Mucosa of rectum (tissue), 2 donors: Measurements from ENCODE around the gene CYTH2.
A peak's percentile ranks its signal among the peaks of the same experiment; 100 is the strongest.

ENCODE experiments used
- H3K27ac ChIP-seq, 2 donors: one replicate each; pipeline ENCODE4 v1.7.0; 2013; ENCODE audit warnings: inconsistent platforms in 2 of 2, low read depth in 2 of 2, low read length in 2 of 2
- H3K27me3 ChIP-seq, 2 donors: one replicate each; pipeline ENCODE4 v1.7.0; 2013; ENCODE audit warnings: low read length in 2 of 2; ENCODE audit not compliant: control insufficient read depth in 2 of 2, insufficient read depth in 2 of 2
- H3K36me3 ChIP-seq, 2 donors: one replicate each; pipeline ENCODE4 v1.7.0; 2013; ENCODE audit warnings: low read length in 2 of 2; ENCODE audit not compliant: control insufficient read depth in 2 of 2, insufficient read depth in 2 of 2
- H3K4me1 ChIP-seq, 2 donors: one replicate each; pipeline ENCODE4 v1.7.0; 2013; ENCODE audit warnings: low read length in 2 of 2, mild to moderate bottlenecking in 1 of 2; ENCODE audit not compliant: control insufficient read depth in 2 of 2, insufficient read depth in 2 of 2
- H3K4me3 ChIP-seq, 2 donors: one replicate each; pipeline ENCODE4 v1.7.0; 2013; ENCODE audit warnings: low read length in 2 of 2
- H3K9ac ChIP-seq, 2 donors: one replicate each; pipeline ENCODE4 v1.7.0; 2013; ENCODE audit warnings: low read length in 2 of 2, low read depth in 1 of 2, mild to moderate bottlenecking in 1 of 2
- H3K9me3 ChIP-seq, 2 donors: one replicate each; pipeline ENCODE4 v1.7.0; 2013; ENCODE audit warnings: low read length in 2 of 2; ENCODE audit not compliant: control insufficient read depth in 2 of 2
- donor health status: healthy.
- donor health status: Normal muscosa, but diverticular disease.

CYTH2 gene

DNA sequence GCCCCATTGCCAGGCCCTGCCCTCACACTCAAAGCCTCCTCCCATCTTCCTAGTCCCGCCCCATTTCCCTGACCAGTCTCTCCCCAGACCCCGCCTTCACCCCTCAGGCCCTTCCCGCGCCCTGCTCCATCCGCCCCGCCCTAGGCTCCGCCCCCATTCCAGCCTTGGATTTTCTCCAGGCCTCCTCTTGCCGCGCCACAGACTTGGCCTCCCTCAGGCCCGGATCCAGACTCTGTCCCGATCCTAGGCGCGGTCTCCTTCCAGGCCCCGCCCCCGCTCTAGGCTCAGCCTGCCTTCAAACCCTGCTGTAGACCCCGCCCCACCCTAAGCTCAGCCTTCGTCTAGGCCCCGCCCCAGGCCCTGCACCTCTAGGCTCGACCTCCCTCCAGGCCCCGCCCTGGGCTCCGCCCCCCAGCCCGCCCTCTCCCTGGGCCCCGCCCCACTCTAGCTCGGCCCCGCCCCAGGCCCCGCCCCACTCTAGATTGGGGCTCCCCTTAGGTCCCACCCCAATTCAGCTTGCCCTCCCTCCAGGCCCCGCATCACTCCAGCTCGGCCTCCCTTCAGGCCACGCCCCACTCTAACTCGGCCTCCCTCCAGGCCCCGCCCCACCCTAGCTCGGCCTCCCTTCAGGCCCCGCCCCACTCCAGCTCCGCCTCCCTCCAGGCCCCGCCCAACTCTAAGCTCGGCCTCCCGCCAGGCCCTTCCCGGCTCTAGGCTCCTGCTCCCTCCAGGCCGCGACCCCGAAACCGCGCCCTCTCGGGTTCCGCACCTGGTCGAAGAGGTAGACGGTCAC is 24.0 kb downstream of the CYTH2 start:
- H3K9me3 ChIP-seq: no peaks in the 10 kb centered on the region
- peak overlapping the region in 1 of 2 donors; percentile 54 for H3K9ac ChIP-seq
- peaks cover 0 to 10% of the 10 kb centered on the region in 2 donors for H3K27me3 ChIP-seq
- H3K4me3 ChIP-seq: peak overlapping the region; percentile 65 to 74
- peaks cover 6 to 17% of the 10 kb centered on the region in 2 donors for H3K4me1 ChIP-seq
- H3K27ac ChIP-seq: peak overlapping the region; percentile 70 to 83
- H3K36me3 ChIP-seq: no peaks in the 10 kb centered on the region

GRCh38 chr19:48493718-48494401 is 24.7 kb downstream of the CYTH2 start:
- Histone ChIP-seq H3K4me3 (peak overlapping the region; percentile 65 to 74), H3K27ac (peak overlapping the region; percentile 26 to 71), H3K4me1 (peaks cover 3 to 13% of the 10 kb centered on the region in 2 donors), H3K27me3 (peaks cover 0 to 11% of the 10 kb centered on the region in 2 donors), H3K9me3 (no peaks in the 10 kb centered on the region), H3K36me3 (no peaks in the 10 kb centered on the region), H3K9ac (peak overlapping the region; percentile 57 to 72)

DNA sequence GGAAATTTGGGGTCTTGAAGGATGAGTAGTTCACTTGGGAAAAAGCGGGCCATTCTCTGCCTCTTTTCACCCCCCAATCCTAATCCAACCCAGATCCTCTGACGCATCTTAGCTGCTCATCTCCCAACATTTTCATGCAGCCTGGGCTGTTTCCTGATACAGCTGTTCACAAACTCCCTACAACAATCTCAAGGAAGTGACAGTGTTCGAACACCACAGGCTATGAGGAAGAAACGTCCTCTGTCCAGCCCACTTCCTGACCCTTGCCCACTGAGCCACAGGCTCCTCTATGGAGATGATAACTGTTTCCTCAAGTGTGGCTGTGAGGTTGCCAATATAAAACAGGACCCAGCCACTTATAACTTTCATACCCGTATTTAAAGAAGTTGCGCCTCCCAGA is 26.2 kb downstream of the CYTH2 start:
- Histone ChIP-seq H3K4me1 (peaks cover 3 to 13% of the 10 kb centered on the region in 2 donors), H3K4me3 (no peak overlapping the region), H3K9ac (peak overlapping the region in 1 of 2 donors; percentile 17), H3K27ac (no peak overlapping the region), H3K9me3 (no peaks in the 10 kb centered on the region), H3K27me3 (peaks cover 1 to 13% of the 10 kb centered on the region in 2 donors), H3K36me3 (no peaks in the 10 kb centered on the region)

- H3K27ac ChIP-seq: no peak overlapping the region
- peaks cover 3 to 16% of the 10 kb centered on the region in 2 donors for H3K4me1 ChIP-seq
- H3K4me3 ChIP-seq: no peak overlapping the region
- H3K9ac ChIP-seq: no peak overlapping the region
- no peaks in the 10 kb centered on the region for H3K9me3 ChIP-seq
- no peaks in the 10 kb centered on the region for H3K36me3 ChIP-seq
- H3K27me3 ChIP-seq: peaks cover 4 to 24% of the 10 kb centered on the region in 2 donors
Observed at GRCh38 chr19:48496959-48497727, 28.0 kb downstream of the CYTH2 start.

GRCh38 chr19:48497728-48498594 is 28.8 kb downstream of the CYTH2 start:
- no peak overlapping the region for H3K9ac ChIP-seq
- no peak overlapping the region for H3K4me3 ChIP-seq
- H3K27ac ChIP-seq: no peak overlapping the region
- H3K9me3 ChIP-seq: no peaks in the 10 kb centered on the region
- peaks cover 3 to 11% of the 10 kb centered on the region in 2 donors for H3K4me1 ChIP-seq
- H3K36me3 ChIP-seq: no peaks in the 10 kb centered on the region
- H3K27me3 ChIP-seq: peaks cover 4 to 27% of the 10 kb centered on the region in 2 donors

GRCh38 chr19:48498595-48499311 is 29.6 kb downstream of the CYTH2 start:
- H3K4me3 ChIP-seq: no peak overlapping the region
- no peaks in the 10 kb centered on the region for H3K9me3 ChIP-seq
- H3K27ac ChIP-seq: no peak overlapping the region
- H3K9ac ChIP-seq: no peak overlapping the region
- H3K36me3 ChIP-seq: no peaks in the 10 kb centered on the region
- peaks cover 4 to 27% of the 10 kb centered on the region in 2 donors for H3K27me3 ChIP-seq
- peaks cover 3 to 11% of the 10 kb centered on the region in 2 donors for H3K4me1 ChIP-seq

- Histone ChIP-seq H3K4me3 (no peak overlapping the region), H3K36me3 (no peaks in the 10 kb centered on the region), H3K4me1 (peaks cover 0 to 6% of the 10 kb centered on the region in 2 donors), H3K27ac (no peak overlapping the region), H3K9me3 (no peaks in the 10 kb centered on the region), H3K27me3 (peaks cover 4 to 24% of the 10 kb centered on the region in 2 donors), H3K9ac (no peak overlapping the region)
Observed at GRCh38 chr19:48499316-48500090, 30.3 kb downstream of the CYTH2 start.

DNA sequence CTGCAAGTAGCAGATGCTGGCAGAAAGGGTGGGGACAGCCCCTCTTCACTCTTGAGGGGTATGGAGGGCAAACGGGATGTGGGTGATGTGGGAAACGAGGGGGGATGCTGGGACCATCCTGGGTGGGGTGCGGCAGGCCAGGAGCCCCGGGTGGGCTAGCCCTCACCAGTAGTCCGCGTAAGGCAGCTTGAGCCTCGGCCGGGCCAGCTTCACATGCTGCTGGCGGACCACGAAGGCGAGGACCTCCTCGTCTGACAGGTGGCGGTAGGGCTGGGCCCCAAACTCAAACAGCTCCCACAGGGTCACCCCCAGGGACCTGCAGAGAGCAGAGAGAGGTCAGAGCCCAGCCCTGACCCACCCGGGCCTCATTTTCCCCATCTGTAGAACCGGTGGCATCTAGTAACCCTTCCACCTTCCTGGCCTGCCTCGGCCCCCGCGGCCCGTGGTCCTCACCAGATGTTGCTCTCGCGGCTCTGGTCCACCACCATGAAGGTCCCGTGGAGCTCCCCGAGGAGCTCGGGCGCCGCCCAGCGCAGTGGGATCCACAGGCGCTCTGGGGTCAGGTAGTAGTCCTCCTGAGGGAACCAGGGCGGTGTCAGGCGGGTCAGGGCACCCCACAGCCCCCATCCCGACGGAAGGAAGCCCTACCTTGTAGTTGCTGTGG is 31.8 kb downstream of the CYTH2 start:
- Histone ChIP-seq H3K9me3 (no peaks in the 10 kb centered on the region), H3K9ac (peak overlapping the region in 1 of 2 donors; percentile 41), H3K27me3 (peaks cover 4 to 24% of the 10 kb centered on the region in 2 donors), H3K27ac (no peak overlapping the region), H3K4me3 (peak overlapping the region in 1 of 2 donors; percentile 57), H3K4me1 (peaks cover 0 to 3% of the 10 kb centered on the region in 2 donors), H3K36me3 (no peaks in the 10 kb centered on the region)
